Dermis blood vessel endothelial cell (primary cell): ENCODE results near the gene DDX25. TPM values are rescaled to one million over a fixed set of nuclear protein-coding genes. Genes with fewer than 3 reads are reported as not detected.
"Not testable (repeated sequence)": the region's sequence is repeated elsewhere in the genome, so short reads cannot be mapped to it uniquely, and the experiment has no call there.

Experiments used
- DNase-seq: peaks from one replicate; pipeline ENCODE4 v3.0.0; 2010
- total RNA-seq: library from RNA; depleted of rRNA; stranded (reverse); fragments of >200 nt; gene quantifications from 2 replicates; pipeline ENCODE4 v1.2.3, GENCODE V29; 2014

Gene DDX25
- total RNA-seq, 1 donor from 2014 or later = not detected

DNA sequence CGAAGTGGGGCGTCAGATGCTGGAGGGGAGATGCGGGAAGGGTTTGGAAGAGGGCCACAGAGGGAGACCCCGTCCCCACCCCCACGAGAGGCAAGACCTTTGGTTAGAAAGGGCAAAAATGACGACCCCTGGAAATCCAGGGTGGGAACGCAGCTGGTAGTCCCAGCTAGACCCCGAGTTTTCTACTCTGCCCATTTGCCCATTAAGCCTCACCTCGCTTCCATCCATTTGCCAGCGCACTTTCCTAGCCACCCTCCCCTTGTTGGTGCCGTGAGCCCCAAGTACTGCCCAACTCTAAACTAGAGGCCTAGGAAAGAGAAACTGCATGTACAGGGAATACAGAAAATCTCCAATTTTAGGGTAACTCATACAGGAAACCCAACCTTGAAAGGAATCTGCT, 370 bp downstream of the DDX25 start:
- DNase-seq = no peak

DNA sequence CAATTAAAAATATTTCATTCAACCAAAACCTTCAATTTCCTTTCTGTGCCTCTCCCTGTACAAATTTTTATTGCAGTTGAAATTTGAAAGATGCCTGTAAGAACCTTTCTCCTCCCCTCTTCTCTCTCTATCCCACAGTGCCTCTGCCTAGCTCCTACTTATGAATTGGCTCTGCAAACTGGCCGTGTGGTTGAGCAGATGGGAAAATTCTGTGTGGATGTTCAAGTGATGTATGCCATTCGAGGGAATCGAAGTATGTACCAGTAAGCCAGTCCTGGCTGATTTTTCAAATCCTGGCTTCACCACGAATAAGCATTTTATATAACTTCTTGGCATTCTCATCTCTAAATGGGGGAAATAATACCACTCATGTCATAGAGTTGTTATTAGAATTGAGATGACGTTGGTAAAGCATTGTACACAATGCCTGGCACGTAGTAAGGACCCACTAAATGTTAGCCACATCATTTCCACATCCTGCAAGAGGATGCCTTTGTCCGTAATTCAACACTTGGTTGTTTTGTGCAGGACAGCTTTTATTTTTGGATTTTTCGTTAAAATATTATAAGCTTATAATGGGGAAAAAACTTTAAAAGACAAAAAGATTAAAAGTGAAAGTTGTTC, 6.0 kb downstream of the DDX25 start:
- DNase-seq = no peak

DNA sequence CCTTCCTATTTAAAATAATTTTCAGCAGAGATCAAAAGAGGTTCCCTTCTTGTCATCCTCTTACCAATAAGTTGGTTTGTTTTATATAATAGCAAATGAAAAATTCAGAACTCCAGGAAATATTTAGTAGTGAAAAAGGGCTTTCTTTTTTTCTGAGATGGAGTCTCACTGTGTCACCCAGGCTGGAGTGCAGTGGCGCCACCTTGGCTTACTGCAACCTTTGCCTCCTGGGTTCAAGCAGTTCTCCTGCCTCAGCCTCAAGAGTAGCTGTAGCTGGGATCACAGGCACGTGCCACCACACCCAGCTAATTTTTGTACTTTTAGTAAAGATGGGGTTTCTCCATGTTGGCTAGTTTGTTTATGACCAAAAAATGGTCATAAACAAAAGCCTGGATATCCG, 10.3 kb downstream of the DDX25 start:
- DNase-seq = not testable (repeated sequence)

DNA sequence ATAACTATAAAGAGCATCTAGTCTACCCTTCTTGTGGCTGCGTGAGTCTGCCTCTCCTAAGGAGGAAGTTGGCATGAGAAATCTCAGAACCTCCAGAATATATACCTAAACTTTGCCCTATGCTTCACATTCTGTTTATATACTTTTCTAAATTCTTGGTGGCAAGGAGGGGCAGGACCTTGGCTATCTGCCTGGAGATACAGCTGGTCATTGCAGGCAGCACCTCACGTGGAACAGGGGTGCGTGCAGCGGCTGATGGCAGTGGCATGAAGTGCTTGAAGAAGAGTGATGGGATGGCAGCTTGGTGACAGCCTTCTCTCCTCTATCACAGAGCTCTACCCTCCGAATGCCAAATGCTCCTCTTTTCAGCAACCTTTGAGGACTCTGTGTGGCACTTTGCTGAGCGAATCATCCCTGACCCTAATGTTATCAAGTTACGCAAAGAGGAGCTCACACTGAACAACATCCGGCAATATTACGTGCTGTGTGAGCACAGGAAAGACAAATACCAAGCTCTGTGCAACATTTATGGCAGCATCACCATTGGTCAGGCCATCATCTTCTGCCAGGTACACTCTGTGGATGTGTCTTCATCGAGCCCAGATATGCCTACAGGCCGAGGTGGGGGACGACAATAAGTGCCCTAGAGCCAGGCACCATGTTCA, 12.5 kb downstream of the DDX25 start:
- no peak for DNase-seq

DNA sequence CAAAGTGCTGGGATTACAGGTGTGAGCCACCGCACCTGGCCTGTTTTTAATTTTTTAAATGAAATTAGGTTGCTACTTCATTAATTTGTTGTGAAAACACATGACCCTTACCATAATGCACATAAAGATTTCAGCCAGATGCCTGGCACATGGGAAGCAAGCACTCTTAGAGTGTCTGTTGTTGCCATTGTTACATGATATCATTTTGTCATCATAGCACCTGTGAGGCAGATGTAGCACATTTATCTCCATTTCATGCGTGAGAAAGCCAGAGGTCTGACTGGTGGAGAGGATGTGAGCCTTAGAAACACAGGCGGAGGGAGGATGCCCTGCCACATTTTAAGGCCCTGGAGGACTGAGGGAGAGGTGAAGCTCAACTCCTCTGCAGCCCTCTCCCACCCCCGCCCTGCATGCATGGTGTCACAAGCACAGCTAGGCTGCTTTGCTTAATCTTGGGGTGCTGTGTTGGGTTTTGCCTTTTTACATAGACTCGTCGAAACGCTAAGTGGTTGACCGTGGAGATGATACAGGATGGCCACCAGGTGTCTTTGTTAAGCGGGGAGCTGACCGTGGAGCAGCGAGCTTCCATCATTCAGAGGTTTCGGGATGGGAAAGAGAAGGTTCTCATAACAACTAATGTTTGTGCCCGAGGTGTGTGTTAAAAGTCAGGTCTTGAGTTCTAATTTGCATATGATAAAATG, 14.0 kb downstream of the DDX25 start:
- no peak for DNase-seq

DNA sequence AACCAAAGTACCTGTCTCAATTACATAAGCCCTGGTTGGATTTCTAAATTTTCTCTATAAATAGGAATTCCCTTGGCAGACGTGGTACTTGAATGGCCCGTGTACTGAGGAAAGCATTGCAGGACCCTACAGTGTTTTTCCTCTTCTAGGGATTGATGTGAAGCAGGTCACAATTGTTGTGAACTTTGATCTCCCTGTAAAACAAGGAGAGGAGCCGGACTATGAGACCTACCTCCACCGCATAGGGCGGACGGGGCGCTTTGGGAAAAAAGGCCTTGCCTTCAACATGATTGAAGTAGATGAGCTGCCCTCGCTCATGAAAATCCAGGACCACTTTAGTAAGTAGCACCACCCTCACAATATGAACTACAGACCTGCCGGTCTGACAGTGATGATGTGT, 16.7 kb downstream of the DDX25 start:
- DNase-seq = no peak

DNA sequence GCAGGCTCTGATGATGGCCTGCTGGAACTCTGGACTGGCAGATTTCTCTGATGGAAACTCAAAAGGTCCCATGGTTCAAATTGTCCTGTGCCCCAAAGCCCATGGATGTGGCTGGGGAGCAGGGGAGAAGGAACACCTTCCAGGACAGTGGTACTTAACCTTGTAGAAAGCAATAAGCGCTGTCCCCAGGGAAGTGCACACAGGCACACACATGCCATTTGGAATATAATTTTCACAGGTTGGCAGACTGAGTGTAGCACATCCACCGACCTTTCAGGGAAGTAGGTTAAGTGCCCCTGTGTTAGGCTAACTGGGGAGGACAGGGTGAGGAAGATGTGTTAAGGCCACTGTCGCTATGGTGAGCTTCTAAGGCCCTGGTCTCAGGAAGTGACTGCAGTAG, 17.8 kb downstream of the DDX25 start:
- no peak for DNase-seq

DNA sequence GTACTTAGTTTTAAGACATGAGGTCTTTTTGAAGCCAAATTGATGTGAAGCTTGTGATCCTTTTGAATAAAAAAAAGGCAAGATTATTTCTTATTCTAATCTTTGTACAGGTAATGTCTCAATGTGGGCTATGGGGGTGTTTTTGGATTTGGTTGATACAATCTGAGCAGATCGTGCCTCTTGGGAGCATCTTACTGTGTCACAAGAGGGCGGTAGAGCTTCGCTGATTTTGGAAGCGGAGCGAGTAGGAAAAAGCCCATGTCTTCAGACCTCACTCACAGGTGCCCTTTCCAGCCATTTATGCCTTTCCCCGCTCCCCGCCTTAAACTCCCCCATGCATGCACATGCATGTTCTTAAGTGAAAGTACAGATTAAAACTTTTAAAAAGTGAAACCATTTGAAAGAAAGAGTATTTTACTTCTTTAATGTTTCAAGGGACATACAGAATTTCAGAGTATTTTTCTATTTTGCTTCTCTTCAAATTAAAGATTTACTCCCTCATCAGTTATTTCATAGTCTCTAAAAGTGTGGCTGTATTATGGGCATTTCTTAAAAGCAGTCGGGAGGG, 18.8 kb downstream of the DDX25 start:
- DNase-seq = peak; percentile 86

DNA sequence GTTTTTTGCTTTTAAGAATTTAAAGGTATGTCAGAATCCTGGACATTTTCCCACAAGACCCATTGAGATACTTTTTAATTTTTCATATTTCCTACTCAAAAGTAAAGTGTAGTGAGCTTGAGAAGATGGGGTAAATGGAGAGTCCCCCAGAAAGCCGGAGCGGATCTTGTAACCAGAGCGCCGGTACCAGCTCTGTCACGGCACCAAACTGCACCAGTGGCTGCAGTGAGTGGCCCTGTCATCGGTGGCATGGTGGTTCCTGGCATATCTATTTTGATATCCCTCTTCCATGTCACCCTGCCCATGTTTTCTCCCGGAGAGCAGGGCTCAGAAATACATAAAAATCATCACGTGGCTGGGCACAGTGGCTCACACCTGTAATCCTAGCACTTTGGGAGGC, 19.3 kb downstream of the DDX25 start:
- DNase-seq = no peak

DNA sequence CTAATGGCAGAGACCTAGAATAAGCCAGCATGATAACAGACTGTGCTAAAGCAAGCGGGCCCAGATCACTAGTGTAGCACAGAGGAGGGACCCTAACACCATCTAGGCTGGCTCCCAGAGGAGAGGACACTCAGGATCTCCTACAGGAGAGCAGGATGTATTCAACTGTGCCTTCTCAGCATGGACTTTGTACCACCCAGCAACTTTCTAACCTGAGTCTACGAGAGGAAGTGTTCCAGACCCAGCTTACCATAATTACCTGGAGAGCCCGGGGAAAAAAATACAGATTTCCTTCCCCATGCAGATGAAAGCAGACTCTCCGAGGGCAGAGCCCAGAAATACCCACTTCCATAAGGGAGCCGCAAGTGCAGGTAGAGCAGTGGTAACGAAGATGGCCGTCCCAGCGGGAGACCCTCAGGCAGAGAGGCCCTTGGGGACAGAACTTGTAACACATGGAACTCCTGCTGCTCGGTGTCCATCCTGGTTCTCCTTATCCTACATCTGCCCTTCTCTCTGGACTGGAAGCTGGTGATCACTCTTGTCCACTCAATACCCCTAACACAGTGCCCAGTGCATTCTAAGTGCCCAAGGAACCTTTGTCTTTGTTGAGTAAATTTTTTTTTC, 20.2 kb downstream of the DDX25 start:
- no peak for DNase-seq

DNA sequence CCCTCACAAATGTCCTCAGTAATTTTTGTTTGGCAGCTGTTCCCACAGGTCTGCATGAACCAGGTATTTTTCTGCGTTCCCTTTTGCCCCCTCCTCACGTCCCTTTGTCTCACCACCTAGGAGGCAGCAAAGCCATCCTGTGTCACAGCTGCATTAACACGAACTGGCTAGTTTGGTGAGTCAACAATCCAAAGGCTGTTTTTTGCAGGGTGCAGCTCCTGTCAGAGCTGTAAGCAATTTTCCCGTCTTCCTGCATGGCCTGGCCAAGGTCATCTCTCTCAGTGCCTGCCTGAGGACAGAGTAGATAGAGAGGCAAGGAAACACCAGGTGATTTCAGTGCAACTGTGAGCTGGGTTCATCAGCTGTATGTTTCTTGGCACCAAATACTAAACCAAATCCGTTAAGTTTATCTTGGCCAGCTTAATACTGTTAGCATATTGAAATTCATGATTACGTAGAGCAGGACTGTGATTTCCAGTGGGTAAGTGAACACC, 21.0 kb downstream of the DDX25 start:
- DNase-seq = peak; percentile 28

DNA sequence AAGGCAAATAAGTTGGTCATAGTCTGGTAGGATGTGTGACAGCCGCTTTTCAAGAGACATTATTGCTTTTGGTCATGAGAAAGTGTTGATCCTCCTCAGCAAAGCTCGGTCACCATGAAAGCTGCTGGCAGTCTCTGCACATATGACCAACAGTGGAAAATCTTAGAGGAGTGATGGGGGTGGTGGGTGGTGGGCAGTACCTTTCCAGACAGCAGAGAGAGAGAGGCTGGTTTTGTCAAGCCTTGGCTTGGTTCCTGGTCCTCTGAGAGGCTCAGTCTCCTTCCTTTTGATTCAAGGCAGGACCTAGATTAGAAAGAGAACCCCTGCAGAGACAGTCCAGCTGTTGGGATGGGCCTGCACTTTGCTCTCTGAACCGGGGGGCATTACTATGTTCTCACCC, 21.5 kb downstream of the DDX25 start:
- DNase-seq = no peak

DNA sequence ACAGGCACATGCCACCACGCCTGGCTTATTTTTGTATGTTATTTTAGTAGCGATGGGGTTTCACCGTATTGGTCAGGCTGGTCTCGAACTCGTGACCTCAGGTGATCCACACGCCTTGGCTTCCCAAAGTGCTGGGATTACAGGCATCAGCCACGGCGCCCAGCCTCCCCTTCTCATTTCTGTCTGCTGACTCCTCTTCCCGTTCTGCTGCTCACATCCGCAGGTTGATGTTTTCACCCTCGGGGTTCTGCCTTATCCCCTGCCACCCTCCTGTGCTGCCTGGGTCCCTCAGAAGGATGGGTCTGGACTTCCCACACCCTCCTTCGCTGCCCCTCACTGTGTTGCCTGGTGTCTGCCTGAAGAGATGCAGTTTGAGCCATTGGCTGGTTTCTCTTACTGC, 22.4 kb downstream of the DDX25 start:
- no peak for DNase-seq

DNA sequence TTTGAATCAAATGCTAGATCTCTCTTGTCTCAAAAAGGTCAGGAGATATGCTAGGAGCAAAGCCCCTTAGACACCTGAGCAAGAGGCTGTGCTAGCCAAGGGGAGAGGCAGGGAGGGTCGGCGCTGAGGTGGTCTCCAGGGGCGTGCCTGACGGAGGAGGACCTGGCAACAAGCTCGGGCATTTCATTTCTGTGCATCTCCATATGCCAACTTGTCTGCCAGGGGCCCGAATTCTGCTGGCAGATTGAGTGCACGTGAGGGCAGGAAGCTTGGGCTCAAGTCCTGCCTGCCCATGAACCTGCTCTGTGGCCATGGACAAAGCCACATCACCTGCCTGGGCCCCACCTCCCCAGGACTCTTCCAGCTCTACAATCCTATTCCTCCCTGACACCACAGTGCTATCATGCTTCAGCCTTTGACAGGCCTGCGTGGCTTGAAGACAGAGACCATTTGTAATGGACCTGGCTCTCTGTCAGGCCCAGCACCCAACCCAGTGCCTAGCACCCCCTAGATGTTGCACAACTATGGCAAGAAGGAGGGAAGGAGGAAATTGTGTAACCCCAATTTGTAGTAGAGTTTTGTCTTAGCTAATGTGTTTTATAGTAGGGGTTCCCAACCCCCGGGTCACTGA, 25.3 kb downstream of the DDX25 start:
- DNase-seq = no peak

DNA sequence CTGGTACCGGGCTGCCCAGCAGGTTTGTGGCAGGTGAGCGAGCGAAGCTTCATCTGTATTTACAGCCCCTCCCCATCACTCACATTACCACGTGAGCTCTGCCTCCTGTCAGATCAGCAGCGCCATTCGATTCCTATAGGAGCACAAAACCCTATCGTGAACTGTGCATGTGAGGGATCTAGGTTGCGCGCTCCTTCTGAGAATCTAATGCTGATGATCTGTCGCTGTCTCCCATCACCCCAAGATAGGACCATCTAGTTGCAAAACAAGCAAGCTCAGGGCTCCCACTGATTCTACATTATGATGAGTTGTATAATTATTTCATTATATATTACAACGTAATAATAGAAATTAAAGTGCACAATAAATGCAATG, 25.8 kb downstream of the DDX25 start:
- DNase-seq = no peak

DNA sequence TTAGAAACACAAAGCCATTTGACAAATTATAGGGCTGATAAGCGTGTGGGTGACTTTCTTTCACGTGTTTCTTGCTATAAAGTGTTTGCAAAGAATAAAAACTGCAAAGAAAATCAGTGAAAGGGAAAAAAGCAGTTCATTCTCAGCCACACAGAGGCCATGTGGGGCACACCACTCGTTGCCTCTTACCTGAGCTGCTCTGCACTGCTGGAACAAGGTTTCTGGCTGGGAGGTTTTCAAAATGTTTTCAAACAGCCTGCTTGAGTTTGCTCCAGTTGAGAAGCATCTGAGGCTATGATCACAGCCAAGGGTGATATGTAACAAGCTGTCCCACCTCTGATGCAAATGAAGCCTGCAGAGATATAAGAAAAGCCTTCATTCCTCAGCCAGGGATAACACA, 26.8 kb downstream of the DDX25 start:
- DNase-seq = no peak

DNA sequence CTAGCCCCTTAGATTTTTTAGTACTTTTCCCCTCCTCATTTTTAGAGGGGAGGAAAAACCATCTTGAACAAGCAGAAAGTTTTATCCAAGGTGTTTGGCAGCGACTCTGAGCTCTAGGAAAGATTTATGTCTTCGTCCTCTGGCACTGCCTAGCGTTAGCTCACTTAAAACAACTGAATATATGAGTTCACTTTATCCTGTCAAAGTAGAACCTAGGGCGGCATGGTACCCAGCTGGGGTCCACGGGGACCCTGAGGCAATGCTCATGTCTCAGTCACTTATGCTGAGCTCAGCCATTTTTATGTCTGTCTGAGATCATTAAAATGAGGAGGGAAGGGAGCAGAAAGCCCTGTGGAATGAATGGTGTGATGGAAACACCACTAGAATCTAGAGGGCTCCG, 27.4 kb downstream of the DDX25 start:
- DNase-seq = no peak

DNA sequence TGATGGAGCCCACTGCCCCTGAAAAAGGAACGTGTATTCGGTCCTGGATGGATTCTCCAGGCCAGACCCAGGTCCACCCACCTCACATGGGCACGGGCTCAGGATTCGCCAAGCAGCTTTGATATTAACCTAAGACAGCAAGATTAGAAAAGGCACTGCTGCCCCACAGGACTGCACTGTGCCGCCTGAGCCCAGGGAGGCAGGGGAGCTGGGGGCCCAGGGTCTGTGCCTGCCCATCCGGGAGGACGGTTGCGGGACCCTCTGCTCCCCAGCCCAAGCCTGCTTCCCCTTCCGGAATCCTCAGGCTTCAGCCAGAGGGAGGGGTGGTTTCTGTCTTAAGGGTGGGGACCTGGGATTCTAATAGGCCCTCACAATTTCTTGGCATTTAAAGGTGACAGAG, 28.0 kb downstream of the DDX25 start:
- no peak for DNase-seq

DNA sequence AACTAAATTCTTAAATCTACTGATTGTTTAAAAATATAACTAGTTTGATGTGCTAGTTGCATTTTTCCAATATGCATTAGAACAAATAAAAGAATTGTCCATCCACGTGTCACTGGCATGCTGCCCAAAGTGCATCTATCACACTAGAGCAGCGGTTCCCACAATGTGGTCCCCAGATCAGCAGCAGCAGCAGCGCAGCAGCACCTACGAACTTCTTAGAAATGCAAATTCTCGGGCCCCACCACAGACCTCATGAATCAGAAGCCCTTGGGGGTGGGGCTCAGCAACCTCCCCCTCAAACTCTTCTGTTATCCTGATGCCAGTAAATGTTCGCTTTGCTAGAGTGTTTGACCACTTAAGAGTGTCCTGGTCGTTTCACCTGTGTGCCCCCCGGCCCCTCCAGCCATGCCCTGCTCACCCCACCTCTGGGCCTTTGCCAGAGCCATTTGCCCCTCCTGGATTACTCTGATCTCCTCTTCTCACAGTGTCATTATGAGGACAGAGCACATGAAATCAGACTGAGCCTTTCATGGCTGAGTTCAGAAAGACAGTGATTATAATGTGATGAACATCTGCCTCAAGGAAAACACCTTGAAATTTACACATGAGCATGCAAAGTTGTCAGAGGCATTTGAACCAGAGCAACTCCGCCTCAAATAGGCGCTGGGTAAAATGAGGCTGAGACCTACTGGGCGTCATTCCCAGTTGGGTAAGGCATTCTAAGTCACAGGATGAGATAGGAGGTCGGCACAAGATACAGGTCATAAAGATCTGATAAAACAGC, 28.9 kb downstream of the DDX25 start:
- no peak for DNase-seq

DNA sequence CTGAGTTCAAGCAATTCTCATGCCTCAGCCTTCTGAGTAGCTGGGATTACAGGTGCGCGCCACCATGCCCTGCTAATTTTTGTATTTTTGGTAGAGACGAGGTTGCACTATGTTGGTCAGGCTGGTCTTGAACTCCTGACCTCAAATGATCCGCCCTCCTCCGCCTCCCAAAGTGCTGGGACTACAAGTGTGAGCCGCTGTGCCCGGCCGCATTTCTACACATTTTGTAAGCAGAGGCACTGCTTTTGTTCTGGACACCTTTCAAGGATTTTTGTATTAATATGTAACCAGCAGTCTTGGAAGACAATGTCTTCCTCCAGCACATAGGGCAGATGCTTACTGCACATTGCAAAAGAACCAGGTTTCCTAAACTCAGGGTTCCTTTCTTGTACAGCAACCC, 30.2 kb downstream of the DDX25 start:
- no peak for DNase-seq

DNA sequence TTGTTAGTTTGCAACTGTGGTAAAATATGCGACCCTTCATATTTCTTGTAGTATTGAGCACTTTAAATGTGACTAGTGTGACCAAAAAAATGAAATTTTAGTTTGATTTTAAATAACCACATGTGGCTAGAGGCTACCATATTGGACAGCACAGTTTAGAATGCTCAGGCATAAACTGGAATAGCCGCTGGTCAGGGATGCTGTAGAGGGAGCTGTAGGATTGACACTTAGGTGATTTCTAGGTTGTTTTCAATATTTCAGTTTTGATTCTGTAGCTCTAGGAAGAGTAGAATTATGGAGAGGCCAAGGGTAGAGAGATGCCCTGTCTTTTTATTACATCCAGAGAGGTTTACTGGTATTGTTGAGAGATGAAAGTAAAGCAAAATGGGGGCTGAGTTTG, 30.7 kb downstream of the DDX25 start:
- no peak for DNase-seq

DNA sequence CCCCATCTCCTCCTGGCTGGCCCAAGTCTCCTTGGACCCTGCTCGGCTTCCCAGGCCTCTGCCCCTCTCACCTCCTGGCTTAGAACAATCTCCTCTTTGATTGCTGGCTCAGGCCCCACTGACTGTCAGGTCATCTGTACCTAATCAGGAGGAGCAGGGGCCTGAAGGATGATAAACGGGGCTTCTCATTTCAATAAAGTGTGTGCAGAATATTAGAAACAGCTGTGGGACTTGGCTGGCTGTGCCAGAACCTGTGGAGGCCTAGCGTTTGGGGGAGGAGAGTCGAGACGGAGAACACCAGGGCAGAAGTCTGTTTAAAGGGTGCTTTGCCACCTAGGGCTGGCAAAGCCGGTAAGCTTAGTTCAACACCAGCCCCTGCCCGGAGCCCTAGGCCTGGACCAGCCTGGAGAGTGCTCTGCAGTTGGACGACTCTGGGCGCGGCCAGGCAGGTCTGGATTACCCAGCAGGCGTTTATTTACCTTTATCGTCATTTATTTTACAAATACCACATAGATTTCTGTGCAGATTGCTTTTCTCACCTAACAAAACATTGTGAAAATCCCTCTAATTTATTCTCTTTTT, 31.4 kb downstream of the DDX25 start:
- DNase-seq = no peak
